Measurements from ENCODE around the gene CHRND.

DNA sequence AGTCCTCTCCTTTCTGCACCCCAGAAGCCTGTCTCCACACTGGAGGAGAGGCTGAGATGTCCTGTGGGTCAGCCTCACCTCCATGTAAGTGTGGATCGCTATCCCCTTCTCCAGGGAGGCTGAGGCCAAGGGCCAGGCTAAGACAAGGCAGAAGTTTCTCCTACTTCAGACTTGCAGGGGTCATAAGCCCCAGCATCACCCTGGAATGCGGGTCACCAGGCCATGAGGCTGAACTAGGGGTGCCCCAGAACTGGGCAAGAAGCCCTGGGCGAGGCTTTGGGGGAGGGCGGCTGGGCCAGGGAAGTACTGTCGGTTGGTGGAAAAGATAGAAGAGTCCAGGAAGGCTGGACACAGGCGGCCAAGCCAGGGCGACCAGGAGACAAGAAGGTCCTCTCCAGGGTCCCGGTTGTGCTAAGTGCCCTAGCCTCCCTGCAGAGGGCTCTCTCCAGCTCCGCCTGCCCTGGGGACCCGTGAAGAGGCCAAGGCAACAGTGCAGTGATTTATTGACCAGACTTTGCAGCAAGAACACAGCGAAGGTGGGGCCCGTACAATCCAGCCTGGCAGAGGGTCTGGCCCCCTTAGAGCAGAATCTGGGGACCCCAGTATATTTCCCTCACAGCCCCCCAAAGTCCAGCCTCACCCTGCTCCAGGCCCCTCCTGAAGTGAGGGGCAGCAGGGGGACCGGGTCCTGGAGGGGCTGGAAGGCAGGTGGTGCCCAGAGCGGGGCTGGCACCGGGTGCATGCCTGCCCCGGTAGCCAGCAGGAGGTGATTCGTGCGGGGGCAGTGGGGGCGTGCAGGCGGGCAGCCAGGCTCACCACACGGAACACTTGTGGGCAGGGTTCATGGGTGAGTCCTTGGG, 46.4 kb upstream of the CHRND start:
- TF ChIP-seq, protein P1, sequence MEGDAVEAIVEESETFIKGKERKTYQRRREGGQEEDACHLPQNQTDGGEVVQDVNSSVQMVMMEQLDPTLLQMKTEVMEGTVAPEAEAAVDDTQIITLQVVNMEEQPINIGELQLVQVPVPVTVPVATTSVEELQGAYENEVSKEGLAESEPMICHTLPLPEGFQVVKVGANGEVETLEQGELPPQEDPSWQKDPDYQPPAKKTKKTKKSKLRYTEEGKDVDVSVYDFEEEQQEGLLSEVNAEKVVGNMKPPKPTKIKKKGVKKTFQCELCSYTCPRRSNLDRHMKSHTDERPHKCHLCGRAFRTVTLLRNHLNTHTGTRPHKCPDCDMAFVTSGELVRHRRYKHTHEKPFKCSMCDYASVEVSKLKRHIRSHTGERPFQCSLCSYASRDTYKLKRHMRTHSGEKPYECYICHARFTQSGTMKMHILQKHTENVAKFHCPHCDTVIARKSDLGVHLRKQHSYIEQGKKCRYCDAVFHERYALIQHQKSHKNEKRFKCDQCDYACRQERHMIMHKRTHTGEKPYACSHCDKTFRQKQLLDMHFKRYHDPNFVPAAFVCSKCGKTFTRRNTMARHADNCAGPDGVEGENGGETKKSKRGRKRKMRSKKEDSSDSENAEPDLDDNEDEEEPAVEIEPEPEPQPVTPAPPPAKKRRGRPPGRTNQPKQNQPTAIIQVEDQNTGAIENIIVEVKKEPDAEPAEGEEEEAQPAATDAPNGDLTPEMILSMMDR (IDR thresholded peaks at IDR 0.05; ENCODE audit: insufficient read depth, low read length), result no peak
- TF ChIP-seq, protein P2, sequence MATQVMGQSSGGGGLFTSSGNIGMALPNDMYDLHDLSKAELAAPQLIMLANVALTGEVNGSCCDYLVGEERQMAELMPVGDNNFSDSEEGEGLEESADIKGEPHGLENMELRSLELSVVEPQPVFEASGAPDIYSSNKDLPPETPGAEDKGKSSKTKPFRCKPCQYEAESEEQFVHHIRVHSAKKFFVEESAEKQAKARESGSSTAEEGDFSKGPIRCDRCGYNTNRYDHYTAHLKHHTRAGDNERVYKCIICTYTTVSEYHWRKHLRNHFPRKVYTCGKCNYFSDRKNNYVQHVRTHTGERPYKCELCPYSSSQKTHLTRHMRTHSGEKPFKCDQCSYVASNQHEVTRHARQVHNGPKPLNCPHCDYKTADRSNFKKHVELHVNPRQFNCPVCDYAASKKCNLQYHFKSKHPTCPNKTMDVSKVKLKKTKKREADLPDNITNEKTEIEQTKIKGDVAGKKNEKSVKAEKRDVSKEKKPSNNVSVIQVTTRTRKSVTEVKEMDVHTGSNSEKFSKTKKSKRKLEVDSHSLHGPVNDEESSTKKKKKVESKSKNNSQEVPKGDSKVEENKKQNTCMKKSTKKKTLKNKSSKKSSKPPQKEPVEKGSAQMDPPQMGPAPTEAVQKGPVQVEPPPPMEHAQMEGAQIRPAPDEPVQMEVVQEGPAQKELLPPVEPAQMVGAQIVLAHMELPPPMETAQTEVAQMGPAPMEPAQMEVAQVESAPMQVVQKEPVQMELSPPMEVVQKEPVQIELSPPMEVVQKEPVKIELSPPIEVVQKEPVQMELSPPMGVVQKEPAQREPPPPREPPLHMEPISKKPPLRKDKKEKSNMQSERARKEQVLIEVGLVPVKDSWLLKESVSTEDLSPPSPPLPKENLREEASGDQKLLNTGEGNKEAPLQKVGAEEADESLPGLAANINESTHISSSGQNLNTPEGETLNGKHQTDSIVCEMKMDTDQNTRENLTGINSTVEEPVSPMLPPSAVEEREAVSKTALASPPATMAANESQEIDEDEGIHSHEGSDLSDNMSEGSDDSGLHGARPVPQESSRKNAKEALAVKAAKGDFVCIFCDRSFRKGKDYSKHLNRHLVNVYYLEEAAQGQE (IDR thresholded peaks at IDR 0.05; ENCODE audit: insufficient replicate concordance, low read depth), result no peak
